Type B pancreatic cell (in vitro differentiated cells): ENCODE measurements around the gene AOX1. TPM values are rescaled to one million over a fixed set of nuclear protein-coding genes. Genes with fewer than 3 reads are reported as not detected.

Source experiments
- DNase-seq: peaks from one replicate; pipeline ENCODE4 v3.0.0; 2021; ENCODE audit warnings: mixed read lengths; ENCODE audit not compliant: unreplicated experiment; ENCODE audit errors: extremely low spot score
- H3K27ac Mint-ChIP-seq: 2 replicates; pipeline ENCODE4 v1.8.0; 2021; ENCODE audit warnings: mild to moderate bottlenecking, mixed read lengths
- H3K27me3 Mint-ChIP-seq: 2 replicates; pipeline ENCODE4 v1.8.0; 2021; ENCODE audit warnings: mixed read lengths
- H3K36me3 Mint-ChIP-seq: 2 replicates; pipeline ENCODE4 v1.8.0; 2021; ENCODE audit warnings: mixed read lengths
- H3K4me1 Mint-ChIP-seq: one replicate; pipeline ENCODE4 v1.8.0; 2021; ENCODE audit warnings: mixed read lengths; ENCODE audit not compliant: unreplicated experiment
- H3K4me3 Mint-ChIP-seq: 2 replicates; pipeline ENCODE4 v1.8.0; 2021; ENCODE audit warnings: mild to moderate bottlenecking, mixed read lengths
- H3K9me3 Mint-ChIP-seq: 2 replicates; pipeline ENCODE4 v1.8.0; 2021; ENCODE audit warnings: mixed read lengths
- total RNA-seq: library from RNA; stranded (reverse); gene quantifications from 2 replicates; pipeline ENCODE4 v1.2.1, GENCODE V29; 2021; ENCODE audit warnings: low replicate concordance
- TF ChIP-seq, protein P1 (sequence below): fragments of 200-600 bp; sonication (generic); conservative IDR thresholded peaks from 2 replicates; pipeline ENCODE4 v1.5.0; 2021; ENCODE audit warnings: antibody characterized with exemption, mild to moderate bottlenecking

The AOX1 gene
- total RNA-seq, 1 donor from 2014 or later, result 6.4 TPM

DNA sequence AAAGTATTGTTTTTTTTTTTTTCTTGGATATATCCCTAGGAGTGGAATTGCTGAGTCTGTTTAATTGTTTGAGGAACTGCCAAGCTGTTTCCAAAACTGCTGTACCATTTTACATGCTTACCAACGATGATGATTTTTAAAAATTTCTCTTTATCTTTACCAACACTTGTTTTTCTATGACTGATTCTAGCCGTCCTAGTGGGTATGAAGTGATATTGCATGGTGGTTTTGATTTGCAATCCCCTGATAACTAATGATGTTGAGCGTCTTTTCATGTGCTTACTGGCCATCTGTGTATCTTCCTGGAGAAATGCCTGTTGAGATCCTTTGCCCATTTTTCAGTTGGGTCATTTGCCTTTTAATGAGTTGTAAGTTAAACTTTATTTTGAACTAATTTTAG lies 8.8 kb upstream of the AOX1 start:
- Mint-ChIP-seq H3K9me3 (no peaks in the 10 kb centered on the region), H3K27me3 (no peaks in the 10 kb centered on the region), H3K4me1 (no peaks in the 10 kb centered on the region), H3K27ac (no peak overlapping the region), H3K36me3 (peaks cover 20% of the 10 kb centered on the region), H3K4me3 (no peak overlapping the region)
- TF ChIP-seq, protein P1, sequence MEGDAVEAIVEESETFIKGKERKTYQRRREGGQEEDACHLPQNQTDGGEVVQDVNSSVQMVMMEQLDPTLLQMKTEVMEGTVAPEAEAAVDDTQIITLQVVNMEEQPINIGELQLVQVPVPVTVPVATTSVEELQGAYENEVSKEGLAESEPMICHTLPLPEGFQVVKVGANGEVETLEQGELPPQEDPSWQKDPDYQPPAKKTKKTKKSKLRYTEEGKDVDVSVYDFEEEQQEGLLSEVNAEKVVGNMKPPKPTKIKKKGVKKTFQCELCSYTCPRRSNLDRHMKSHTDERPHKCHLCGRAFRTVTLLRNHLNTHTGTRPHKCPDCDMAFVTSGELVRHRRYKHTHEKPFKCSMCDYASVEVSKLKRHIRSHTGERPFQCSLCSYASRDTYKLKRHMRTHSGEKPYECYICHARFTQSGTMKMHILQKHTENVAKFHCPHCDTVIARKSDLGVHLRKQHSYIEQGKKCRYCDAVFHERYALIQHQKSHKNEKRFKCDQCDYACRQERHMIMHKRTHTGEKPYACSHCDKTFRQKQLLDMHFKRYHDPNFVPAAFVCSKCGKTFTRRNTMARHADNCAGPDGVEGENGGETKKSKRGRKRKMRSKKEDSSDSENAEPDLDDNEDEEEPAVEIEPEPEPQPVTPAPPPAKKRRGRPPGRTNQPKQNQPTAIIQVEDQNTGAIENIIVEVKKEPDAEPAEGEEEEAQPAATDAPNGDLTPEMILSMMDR, result peak; percentile 47
- DNase-seq, result no peak

- Mint-ChIP-seq H3K4me1 (no peaks in the 10 kb centered on the region), H3K36me3 (peaks cover 20% of the 10 kb centered on the region), H3K27ac (no peak overlapping the region), H3K27me3 (no peaks in the 10 kb centered on the region), H3K4me3 (no peak overlapping the region), H3K9me3 (no peaks in the 10 kb centered on the region)
- no peak for DNase-seq
- TF ChIP-seq, protein P1, result peak; percentile 56
Observed at GRCh38 chr2:200578778-200579177, 7.0 kb upstream of the AOX1 start.

DNA sequence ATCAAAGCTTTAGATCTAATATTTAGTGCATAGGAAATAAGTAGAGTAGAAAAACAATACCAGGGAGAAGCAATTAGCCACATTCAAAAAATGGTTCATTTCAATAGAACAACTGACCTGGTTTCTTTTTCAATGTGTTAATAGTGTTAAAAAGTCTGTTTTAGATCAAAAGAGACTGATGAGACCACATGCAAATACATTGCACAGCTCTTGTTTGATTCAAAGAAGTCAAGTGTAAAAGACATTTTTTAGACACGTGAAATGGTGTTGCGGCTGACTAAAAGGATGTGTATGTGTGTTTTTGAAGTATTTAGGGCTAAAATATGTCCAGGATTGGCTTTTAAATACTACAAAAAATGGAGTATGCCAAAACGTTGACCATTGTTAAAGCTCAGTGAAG lies 1.2 kb upstream of the AOX1 start:
- H3K27ac Mint-ChIP-seq, result no peak overlapping the region
- TF ChIP-seq, protein P1, result no peak
- H3K9me3 Mint-ChIP-seq, result no peaks in the 10 kb centered on the region
- no peak for DNase-seq
- H3K4me3 Mint-ChIP-seq, result peak overlapping the region; percentile 22
- peaks cover 8% of the 10 kb centered on the region for H3K4me1 Mint-ChIP-seq
- H3K27me3 Mint-ChIP-seq, result peaks cover 32% of the 10 kb centered on the region
- no peaks in the 10 kb centered on the region for H3K36me3 Mint-ChIP-seq

- Mint-ChIP-seq H3K36me3 (no peaks in the 10 kb centered on the region), H3K27ac (no peak overlapping the region), H3K4me1 (peaks cover 8% of the 10 kb centered on the region), H3K9me3 (no peaks in the 10 kb centered on the region), H3K4me3 (peak overlapping the region; percentile 90), H3K27me3 (peaks cover 39% of the 10 kb centered on the region)
- TF ChIP-seq, protein P1, result no peak
- DNase-seq, result no peak
Observed at GRCh38 chr2:200585340-200585729, 479 bp upstream of the AOX1 start.

- TF ChIP-seq, protein P1, result no peak
- peaks cover 8% of the 10 kb centered on the region for H3K4me1 Mint-ChIP-seq
- peaks cover 48% of the 10 kb centered on the region for H3K27me3 Mint-ChIP-seq
- H3K27ac Mint-ChIP-seq, result peak overlapping the region; percentile 44
- no peaks in the 10 kb centered on the region for H3K36me3 Mint-ChIP-seq
- H3K9me3 Mint-ChIP-seq, result no peaks in the 10 kb centered on the region
- no peak for DNase-seq
- peak overlapping the region; percentile 90 for H3K4me3 Mint-ChIP-seq
Observed at GRCh38 chr2:200586644-200586975, 796 bp downstream of the AOX1 start.

- TF ChIP-seq, protein P1, result no peak
- peaks cover 51% of the 10 kb centered on the region for H3K27me3 Mint-ChIP-seq
- no peaks in the 10 kb centered on the region for H3K36me3 Mint-ChIP-seq
- H3K4me3 Mint-ChIP-seq, result peak overlapping the region; percentile 22
- H3K27ac Mint-ChIP-seq, result no peak overlapping the region
- peaks cover 8% of the 10 kb centered on the region for H3K4me1 Mint-ChIP-seq
- H3K9me3 Mint-ChIP-seq, result no peaks in the 10 kb centered on the region
- DNase-seq, result no peak
Observed at GRCh38 chr2:200587007-200587616, 1.3 kb downstream of the AOX1 start.
